Erythroblast (primary cell): ENCODE results near the gene SIPA1L3.
A peak's percentile ranks its signal among the peaks of the same experiment; 100 is the strongest.

Experiments used
- DNase-seq, 2 experiments: peaks; one replicate each; lab custom pipeline; 2025; lab: John Stamatoyannopoulos, UW
- GATA1 ChIP-seq: IDR thresholded peaks from 2 replicates; pipeline ENCODE4 v1.6.1; 2011; ENCODE audit warnings: low read depth, mild to moderate bottlenecking, control low read depth, low read length, moderate library complexity
- POLR2A ChIP-seq: IDR thresholded peaks from 2 replicates; pipeline ENCODE4 v1.6.1; 2011; ENCODE audit warnings: mild to moderate bottlenecking, low read length

The SIPA1L3 gene

DNA sequence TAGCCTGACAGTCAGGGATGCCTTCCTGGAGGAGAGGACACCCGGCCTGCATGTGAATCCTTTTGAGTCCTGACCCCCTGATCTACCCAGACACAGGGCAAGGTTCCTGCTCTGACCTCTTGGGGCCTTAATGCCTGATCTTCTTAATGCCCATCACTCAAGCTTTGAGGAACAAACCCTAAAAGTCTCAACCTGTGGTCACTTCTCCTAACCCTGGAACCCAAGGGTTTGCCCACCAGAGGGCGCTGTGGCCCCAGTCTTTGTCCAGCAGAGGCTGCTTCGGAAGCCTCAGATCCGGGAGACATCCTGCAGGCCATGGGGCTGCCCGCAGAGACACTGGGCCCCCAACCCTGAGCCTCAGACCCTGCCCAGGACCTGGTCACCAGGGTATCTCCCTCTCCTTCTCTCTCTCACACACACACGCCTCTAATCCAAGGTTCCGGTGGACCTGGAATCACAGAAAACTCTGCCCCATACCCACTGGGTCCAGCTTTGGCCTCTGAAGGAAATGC is 326.8 kb downstream of the SIPA1L3 start:
- DNase-seq: peak; percentile 78 to 88
- TF ChIP-seq GATA1 (no peak), POLR2A (no peak)

DNA sequence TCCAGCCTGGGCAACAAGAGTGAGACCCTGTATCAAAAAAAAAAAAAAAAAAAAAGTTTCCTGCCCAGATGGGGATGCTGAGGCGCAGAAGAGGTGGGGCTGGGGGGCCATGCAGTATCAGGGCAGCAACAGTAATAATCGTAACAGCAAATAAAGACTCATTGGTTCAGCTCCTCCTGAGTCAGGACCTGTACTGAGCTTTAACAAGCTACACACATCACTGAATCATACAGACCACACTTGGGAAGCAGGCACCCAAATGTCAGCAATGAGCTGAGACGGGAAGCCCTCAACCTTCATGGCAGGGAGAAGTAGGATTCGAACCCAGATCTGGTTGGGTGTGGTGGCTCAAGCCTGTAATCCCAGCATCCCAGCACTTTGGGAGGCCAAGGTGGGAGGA is 327.6 kb downstream of the SIPA1L3 start:
- DNase-seq: no peak
- no peak for TF ChIP-seq GATA1

DNA sequence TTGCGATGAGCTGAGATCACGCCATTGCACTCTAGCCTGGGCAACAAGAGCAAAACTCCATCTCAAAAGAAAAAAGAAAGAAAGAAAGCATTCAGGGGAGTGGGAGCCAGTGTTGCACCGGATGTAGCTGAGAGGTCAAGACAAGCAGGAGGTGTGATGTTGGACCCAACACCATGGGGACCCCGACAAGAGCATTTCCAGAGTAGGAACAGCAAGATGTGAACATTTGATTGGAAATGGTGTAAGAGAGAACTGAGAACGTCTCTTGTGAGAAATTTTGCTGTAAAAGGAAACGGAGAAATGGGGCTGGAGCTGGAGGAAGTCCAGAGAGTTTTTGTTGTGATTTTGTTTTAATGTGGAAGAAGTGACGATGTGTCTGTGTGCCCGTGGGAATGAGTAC is 332.8 kb downstream of the SIPA1L3 start:
- DNase-seq: no peak
- TF ChIP-seq GATA1 (no peak), POLR2A (no peak)

DNA sequence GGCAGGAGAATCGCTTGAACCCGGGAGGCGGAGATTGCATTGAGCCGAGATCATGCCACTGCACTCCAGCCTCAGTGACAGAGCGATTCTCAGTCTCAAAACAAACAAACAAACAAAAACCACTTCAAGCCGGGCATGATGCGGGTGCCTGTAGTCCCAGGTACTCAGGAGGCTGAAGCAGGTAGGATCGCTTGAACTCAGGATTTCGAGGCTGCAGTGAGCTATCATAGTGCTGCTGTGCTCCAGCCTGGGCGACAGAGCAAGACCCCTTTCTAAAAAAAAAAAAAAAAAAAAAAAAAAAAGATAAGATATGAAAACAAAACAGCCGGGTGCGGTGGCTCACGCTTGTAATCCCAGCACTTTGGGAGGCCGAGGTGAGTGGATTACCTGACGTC is 336.3 kb downstream of the SIPA1L3 start:
- TF ChIP-seq GATA1: no peak
- TF ChIP-seq POLR2A: no peak
- no peak for DNase-seq

DNA sequence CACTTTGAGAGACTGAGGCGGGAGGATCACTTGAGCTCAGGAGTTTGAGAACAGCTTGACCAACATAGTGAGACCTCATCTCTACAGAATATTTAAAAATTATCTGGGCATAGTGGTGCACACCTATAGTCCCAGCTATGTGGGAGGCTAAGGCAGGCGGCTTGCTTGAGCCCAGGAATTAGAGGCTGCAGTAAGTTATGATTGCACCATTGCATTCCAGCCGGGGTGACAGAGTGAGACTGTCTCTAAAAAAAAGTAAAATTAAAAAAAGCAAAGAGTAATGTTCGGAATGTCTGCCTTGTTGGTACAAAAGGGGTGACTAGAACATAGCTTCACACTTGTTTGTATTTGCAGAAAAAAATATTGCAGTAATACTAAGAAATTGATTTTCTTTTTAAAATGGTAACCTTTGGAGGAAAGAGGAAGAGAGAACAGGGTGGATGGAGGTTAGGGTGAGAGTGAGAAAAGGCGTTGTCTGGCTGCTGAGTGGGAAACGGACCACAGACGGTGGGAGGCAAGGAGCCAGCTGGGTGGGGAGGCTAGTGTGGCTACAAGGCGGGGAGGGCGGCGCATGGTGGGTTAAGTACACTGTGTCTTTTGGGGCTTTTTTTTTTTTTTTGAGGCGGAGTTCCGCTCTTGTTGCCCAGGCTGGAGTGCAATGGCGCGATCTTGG is 339.0 kb downstream of the SIPA1L3 start:
- TF ChIP-seq POLR2A: no peak
- TF ChIP-seq GATA1: no peak
- no peak for DNase-seq

DNA sequence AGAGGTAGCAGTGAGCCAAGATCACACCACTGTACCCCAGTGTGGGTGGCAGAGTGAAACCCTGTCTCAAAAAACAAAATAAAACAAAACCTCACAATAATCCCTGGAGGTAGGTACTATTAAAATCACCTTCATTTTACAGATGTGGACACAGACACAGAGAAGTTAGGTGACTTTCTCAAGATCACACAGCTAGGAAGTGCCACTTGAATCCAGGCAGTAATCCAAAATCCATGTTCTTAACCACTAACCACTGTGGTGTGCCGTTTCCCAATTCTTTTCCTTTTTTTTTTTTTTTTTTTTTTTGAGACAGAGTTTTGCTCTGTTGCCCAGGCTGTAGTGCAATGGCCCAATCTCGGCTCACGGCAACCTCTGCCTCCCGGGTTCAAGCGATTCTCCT is 340.1 kb downstream of the SIPA1L3 start:
- no peak for DNase-seq
- TF ChIP-seq POLR2A (no peak), GATA1 (no peak)

DNA sequence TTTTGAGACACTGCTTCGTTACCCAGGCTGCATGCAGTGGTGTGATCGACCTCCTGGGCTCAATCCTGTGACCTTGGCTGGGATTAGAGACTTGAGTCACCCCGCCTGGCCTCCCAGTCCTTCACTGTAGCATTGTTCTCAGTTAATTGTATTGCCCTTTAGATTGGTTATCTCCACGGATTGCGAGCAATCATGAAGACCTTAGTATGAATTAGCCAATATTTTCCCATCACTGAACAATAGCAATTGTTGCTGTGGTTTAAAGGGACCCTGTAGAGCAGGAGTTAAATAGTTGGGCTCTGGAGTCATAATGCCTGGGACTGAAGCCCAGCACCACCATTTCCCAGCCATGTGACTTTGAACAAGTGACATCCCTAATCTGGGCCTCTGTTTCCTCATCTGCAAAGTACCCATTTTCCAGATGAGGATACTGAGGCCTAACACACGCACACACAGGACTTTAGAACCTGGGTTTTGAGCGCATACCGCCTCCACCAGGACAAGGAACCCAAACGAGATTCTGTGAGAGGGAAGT is 340.8 kb downstream of the SIPA1L3 start:
- no peak for DNase-seq
- no peak for TF ChIP-seq POLR2A

DNA sequence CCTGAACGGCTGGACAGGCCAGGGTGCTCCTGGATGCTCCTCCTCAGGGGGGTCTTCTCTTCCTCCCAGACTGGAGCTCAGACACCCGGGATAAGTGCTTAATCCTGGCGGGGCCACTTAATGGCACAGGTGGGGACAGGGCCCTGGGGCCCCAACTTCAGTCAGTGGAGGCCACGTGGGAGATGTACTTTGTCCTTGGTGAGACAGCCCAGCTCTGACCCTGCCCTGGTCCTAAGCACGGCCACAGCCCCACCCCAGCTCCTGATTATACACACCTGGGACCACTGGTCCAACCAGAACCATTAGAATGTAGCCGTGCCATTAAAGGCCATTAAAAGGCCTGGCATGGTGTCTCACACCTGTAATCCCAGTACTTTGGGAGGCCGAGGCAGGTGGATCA is 341.4 kb downstream of the SIPA1L3 start:
- DNase-seq: no peak
- TF ChIP-seq POLR2A (no peak), GATA1 (no peak)

DNA sequence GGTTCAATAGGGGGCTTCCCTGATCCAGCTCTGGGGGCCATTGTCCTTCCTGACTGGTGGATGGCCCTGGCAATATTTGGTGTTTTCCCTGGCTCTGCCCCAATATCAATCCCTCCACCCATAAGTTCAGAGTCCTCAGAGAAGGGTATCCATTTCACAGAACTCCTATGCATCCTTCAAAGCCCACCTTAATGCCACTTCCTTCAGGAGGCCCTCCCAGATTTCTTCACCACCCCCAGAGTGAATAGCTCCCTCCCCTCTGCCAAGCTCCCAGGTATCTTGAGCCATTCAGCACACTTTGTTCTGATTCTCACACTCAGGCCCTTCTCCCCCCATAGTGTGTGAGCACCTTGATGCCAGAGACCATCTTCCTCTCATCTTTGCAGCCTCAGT is 343.4 kb downstream of the SIPA1L3 start:
- TF ChIP-seq POLR2A (no peak), GATA1 (no peak)
- no peak for DNase-seq

DNA sequence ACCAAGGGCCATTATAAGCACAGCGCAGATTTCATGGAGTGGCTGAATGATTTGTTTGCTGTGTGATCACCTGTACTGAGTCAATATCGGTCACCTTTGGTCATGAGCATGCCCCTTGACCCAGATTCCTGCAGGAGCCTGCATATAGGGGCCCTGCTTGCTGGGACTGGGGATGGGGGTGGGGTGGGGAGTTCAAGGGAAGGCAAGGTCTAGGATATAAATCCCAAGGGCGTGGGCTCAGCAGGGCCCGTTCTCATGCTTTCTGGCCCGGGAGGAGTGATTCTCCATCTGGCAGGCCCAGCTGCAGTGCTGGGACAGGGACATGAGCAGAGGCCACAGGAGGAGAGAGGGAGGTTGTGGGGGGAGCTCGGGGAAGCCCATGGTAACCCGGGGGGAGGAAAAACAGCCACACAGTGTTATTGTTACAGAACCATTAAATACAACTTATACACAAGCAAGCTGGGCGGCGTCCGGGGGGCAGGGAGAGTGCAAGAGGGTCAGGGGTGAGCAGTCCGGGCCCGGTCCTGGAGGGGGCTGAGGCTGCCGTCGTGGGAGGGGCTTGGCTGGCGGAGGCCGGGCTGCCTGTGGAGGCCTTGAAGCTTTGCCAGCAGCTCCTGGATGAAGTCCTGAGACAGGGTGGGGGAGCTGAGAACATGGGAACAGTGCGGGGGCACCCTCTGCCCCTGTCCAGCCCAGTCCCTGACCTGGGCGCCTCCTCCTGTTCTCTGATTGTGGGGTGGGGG is 344.0 kb downstream of the SIPA1L3 start:
- DNase-seq: no peak
- TF ChIP-seq POLR2A (no peak), GATA1 (no peak)

DNA sequence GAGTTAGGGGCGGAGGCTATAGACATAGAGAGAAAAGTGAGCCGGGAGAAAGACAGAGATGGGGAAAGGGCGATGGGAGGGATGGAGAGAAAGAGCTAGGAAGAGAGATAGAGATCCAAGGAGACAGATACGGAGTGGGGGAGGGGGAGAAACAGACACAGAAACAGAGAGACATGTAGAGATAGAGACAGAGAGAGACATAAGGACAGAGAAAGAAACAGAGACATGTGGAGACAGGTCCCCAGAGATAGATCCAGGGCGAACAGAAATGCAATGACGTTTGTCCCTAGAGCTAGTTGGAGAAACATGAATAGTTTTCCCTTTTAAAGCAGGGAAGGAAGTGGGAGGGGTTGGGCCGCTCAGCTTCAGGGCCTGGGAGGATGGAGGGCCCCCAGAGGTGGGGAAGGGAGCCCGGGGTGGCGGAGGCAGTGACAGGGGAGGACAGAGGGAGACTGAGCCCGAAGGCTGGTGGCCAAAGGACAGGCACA is 344.6 kb downstream of the SIPA1L3 start:
- no peak for DNase-seq
- TF ChIP-seq POLR2A (no peak), GATA1 (no peak)

DNA sequence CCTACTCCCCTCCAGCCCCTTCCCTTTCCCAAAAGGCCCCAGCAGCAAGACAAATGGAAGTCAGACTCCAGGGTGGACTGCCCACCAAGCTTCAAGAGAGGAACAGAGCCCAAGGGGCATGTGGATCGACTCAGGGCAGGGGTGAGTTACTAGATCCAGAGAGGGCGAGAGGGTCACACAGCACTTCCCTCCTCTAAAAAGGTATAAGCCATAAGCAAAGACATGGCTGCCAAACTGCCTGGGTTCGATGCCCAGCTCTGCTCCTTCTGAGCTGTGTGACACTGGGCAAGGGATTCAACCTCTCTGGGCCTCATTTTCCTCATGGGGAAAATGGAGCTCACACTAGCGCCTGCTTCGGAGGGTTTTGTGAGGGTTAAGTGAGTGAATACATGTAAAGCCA is 345.4 kb downstream of the SIPA1L3 start:
- no peak for DNase-seq
- TF ChIP-seq GATA1: no peak
- no peak for TF ChIP-seq POLR2A

DNA sequence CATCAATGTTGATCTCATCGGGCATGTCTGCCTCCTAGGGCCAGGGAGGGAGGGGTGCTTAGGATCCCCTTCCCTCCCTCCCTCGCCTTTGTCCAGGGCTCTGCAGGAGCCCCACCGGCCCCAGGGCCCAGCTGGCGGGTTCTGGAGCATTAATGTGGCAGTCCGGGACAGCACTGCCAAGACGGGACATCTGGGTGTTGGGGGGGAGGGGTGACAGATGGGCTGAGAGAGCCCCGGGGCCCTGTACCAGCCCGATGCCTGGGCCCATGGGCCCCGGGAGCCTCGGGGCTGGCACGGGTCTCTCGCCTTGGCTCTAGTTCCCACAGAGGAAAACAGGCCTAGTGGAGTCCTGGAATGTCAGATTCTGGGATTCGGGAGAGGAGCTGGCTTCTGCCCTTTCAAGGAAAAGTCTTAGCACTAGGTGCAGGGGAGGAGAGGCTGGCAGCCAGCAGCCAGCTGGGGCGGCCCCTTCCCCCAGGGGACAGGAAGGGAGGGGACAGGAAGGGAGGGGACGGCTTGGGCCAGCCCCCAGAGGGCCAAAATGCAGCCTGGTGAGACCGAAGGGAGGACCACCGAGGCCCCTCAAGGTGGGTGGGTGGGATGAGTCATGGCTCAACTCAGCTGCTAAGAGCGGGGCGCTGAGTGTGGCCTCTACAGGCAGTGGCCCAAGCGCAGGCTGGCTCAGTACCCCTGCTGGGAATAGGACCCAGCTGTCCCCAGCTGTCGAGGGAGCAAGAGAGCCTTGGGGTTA is 346.1 kb downstream of the SIPA1L3 start:
- TF ChIP-seq POLR2A: no peak
- TF ChIP-seq GATA1: no peak
- no peak for DNase-seq

DNA sequence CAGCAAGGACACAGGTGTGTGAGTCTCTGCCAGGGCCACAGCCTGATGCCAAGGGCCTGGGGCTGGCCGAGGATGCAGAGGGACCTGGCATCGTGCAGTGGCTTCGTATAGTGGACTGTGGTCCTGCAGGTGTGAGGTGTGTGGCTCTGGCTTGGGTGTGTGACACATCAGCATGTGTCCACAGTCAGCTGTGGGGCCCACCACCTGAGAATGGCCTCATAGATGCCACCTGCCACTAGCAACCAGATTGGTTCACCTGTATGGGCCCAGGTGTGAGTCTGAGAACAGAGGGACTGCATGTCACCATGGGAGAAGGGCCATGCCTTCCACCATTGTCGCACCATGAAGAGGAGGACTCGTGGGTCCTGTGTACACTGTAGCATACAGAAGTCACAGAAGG is 346.8 kb downstream of the SIPA1L3 start:
- no peak for TF ChIP-seq GATA1
- TF ChIP-seq POLR2A: no peak

More for the DNA sequence above, 346.8 kb downstream of the SIPA1L3 start:
- no peak for DNase-seq
